GM15510 (cell line): Measurements from ENCODE around the gene SARDH.

ENCODE experiments used
- POLR2A ChIP-seq: IDR thresholded peaks from 3 replicates; pipeline ENCODE4 v1.6.1; 2011; ENCODE audit warnings: borderline replicate concordance; ENCODE audit not compliant: insufficient read length; ENCODE audit errors: extremely low read depth

SARDH gene

DNA sequence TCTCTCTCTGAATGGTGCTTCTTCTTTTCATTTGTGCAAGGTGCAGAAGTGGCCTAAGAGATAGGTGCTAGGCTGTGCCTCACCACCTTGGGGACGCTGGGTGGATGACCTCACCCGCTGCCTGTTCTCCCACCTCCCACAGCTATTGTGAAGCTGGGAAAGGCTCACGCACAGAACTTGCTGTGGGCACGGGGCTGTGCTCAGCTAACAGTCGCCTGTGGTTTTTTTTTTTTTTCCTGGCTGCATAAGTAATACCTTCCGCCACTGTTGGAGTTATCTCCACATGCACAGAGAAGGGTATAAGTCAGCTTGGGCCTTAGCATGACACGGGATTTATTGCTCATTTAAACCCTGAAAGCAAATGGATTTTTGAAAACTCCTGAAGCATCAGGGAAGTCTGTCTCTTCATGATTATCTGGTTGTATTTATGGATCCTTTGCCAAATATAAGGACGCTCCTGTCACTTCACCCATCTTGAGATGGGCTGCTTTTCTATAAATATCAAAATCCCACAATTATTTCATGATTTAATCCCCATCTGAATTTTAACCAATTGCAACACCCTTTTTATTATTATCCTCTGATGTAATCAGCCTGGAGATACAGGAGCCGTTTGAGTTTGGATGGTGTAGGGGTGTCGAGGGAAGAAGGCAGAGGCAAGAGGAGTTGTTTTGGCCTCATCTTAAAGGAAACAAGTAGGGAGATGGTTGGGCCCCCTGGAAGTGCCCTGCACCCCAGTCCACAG, 93.0 kb downstream of the SARDH start:
- TF ChIP-seq POLR2A: no peak

DNA sequence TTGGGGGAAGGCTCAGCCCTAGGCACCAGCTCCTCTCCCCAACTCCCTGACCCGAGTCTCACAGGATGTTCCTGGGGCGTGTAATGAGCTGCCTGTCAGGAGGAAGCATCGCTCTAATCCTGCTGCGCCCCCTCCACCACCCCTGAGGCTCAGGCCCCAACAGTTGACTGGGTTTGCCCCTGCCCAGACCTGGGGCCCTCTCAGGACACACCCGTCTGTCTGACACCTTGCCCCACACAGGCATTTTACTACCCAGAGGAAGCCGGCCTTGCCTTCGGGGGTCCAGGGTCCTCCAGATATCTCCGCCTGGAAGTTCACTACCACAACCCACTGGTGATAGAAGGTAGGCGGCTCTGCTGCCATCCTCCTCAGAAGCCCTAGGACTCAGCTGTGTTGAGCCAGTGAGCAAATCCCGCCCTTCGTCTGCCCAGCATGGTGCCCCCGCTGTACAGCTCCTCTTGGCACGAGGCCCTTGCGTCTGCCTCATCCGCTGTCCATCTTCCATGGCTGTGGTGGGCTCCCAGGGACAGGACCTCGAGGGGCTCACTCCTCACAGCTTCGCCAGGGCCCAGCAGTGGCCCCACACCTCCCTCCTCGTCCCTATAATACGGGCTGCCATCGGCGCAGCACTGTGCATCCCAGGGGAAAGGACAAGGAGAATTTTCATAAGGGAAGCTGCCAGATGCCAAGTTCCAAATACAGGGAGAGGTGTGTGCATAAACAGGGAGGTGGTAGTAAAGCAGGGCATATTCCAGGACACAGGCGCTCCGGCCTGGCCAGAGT, 94.0 kb downstream of the SARDH start:
- no peak for TF ChIP-seq POLR2A

DNA sequence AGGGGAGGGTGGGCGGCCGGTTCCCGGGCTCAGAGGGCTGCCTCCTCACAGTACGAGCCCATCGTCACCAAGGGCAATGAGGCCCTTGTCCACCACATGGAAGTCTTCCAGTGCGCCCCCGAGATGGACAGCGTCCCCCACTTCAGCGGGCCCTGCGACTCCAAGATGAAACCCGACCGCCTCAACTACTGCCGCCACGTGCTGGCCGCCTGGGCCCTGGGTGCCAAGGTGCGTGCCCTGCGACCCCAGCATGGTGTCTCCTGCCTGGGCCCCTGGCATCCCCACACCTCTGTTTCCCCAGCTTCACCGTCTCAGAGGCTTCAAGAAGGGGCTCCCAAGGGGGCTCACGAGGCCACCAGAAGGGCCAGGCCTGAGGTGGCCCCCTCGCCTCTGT, 94.8 kb downstream of the SARDH start:
- no peak for TF ChIP-seq POLR2A

DNA sequence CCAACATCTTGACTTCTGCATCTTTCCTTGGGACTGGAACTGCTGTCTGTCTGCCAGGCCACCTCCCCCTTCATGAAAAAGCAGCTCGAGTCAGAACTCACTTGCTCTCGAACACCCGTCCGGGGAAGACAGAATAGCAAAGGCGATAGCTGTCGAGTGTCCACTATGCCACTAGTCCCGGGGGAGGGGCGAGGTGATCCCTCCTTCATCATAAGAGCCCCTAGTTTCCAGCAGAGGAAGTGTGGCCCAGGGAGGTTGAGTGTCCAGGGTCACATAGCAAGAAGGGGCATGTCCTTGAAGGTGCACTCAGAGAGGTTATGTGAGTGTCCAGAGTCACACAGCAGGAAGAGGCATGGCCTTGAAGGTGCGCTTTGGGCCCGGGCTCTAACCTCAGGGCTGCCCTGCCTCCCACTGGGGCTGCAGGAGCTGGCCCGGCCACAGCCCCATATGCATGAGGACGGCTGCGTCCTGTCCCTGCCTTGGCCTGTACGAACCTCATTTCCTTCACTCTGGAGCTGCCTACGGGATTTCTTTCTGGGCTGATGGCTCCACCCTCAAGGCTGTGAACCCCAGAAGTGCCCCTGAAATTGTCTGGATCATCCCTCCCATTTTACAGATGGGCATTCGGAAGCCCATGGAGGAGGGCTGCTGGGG, 95.3 kb downstream of the SARDH start:
- TF ChIP-seq POLR2A: no peak

DNA sequence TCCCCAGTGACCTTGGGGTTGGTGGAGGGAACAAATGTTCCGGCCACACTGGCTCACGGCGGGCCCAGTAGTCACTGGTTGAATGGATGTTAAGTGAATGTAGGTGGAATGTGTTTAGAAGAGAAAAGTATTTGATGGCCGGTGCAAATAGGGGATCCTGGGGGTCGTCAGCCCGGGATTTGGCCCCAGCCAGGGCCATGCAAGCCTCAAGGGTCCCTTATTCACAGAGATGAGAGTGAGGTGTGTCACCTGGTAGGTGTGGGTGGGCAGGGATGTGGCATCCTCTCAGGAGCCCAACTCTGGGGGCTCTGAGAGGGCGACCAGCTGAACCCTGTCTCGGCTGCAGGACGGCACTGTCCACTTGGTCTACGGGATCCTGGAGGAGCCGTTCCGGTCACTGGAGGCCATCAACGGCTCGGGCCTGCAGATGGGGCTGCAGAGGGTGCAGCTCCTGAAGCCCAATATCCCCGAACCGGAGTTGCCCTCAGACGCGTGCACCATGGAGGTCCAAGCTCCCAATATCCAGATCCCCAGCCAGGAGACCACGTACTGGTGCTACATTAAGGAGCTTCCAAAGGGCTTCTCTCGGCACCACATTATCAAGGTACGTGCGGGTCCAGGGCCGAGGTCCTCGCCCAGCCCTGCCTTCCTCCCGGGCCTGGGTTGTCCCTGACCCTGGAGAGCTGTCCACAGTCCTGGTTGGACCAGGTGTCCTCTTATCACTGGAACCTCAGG, 96.1 kb downstream of the SARDH start:
- no peak for TF ChIP-seq POLR2A

DNA sequence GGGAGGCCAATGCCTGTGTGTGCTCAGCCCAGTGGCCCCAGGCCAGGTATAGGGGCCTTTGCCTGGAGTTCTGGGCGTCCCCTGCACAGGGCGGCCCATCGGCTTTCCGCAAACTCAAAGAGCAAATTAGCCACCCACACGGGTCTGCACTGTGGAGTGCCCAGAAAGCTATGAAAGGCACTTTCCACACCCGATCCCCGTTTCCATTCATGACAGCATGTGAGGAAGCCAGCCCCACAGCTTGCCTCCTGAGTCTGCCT, 96.8 kb downstream of the SARDH start:
- TF ChIP-seq POLR2A: no peak

DNA sequence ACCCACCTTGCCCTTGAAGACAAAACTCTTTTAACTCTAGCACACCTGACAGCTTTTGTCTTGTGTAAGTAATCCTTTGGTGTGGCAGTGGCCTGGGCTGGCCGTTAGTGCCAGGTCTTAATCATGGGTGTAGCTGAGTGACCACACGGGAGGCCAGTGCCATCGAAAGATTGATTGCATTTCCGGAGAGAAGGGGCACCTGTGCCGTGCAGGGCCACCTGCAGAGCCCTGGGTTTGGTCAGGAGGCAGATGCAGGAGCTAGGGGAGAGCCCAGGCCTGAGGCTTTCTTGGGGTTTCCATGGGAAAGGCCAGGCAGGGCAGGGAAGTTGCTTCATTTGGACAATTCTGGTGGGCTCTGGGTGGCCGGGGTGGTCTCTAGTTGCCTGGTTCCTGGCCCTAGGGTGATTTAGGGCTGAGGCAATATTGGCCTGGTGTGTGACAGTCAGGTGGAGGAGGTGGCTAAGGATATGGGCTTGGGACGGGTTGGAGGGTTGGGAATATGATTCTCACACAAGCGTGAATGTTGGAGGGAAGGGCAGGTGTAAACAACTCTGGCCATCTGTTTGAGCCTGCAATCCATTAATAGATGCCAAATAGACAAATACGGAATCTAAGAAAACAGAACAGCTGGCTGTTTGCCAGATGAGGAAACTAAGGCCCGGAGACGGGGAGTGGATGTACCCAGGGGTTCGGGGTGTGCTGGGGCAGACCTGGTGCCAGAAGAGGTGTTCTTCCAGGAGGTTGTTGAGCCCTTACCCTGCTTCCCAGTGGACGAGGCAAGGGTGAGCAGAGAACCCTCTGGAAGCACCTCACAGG, 97.4 kb downstream of the SARDH start:
- TF ChIP-seq POLR2A: no peak

DNA sequence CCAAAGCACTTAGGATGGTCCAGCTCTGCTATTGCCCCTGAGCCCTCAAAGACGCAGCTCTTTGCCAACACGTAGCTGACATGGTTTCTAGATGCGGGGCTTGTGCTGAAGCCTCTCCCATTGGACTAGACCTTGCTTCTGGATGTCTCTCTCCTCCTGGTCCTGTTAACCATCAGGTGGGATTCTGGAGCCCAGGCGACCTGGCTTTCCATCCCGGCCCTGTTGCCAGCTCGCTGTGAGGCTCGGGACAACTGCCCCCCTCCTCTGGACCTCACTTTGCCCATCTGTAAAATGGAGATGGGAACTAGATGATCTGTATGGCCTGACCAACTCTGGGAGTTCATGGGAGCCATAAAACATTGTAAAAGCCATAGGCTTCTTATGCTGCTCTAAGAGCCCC, 98.0 kb downstream of the SARDH start:
- TF ChIP-seq POLR2A: no peak

DNA sequence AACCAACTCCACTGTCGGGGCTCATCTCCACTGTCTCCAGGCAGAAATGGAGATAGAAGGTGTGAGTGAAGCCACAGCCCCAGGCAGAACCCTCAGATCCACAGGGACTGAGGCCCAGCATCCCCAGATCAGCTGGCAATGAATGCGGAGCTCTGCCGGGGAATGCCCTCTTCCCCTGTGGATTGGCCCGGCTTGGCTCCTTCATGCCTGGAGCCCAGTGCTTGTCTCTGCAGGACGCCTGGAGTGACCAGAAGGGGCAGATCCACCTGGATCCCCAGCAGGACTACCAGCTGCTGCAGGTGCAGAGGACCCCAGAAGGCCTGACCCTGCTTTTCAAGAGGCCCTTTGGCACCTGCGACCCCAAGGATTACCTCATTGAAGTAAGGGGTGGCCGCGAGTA, 98.5 kb downstream of the SARDH start:
- no peak for TF ChIP-seq POLR2A

DNA sequence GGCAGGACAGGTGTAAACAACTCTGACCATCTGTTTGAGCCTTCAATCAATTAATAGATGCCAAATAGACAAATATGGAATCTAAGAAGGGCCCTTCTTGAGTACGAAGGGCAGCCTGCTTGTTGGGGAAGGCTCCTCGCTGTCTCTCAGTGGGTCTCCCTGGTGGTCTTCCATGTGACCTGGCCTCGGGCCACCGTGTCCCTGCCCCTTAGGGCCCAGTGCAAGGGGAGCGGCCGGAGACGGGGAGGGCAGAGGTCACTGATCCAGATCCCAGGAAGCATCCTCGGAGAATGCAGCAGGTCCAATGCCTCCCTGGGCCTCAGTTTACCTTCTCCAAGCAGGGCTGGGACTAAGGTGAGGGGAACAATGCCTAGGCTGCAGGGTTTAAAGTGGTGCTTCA, 99.4 kb downstream of the SARDH start:
- TF ChIP-seq POLR2A: no peak

DNA sequence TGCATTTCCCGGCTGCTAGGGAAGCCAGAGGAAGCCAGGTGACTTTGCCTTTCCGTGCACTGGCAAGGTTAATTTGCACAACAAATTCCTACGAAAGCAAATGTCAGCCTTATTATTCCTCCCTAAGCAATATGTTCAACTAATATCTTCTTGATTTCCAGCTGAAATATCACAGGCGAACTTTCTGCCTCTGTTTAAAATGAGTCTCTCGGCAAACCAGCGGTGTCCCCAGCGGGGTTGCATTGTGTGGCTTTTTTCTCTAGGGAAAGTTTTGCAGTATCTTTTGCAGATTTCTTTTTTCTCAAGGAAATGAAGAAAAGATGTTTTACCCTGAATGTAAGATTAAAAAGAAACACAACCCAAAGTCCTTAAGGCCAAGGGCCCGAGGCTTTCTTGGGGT, 100.1 kb downstream of the SARDH start:
- TF ChIP-seq POLR2A: no peak

DNA sequence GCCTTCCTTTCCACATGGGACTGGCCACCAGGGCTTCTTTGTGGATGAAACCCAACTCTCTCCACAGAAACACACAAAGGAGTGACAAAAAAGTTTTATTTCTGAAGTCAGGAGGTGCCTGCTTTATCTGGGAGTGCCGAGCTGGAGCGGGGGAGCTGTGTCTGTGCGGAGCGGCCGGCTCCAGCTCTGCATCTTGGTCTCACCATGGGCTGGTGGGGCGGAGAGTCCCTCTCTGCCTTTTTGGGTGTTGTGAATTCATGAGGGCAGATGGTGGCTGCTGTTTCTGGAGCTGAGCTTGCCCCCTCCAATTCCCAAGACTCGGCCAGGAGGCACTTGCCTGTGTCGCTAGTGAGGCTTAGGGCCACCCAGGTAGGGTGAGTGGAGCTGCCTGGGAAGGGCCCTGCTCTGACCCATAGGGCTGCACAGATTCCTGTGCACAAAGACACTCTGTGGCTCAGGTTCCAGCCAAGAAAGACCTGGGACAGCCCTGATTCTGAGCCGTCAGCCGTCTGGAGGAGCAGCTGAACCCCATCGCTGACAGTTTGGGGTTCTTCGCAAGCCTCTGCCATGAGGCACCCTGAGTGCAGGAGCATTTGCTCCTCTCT, 100.6 kb downstream of the SARDH start:
- TF ChIP-seq POLR2A: no peak

DNA sequence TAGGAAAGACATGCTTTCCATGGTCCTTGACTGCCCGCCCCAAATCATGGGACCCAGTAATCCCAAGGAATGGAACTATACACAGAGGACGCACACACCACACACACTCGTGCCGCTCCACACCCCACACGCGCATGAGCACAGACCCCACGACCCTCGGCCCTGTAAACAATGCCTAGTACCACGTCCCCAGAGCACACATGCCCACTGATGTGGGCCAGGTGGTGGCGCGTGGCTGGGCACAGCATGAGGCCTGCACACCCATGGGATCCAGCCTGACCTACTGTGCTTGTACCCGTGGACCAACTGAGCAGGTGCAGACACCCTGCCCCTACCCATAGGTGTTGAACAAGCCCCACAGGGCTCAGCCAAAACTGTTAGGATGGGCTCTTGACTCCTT, 101.2 kb downstream of the SARDH start:
- no peak for TF ChIP-seq POLR2A

DNA sequence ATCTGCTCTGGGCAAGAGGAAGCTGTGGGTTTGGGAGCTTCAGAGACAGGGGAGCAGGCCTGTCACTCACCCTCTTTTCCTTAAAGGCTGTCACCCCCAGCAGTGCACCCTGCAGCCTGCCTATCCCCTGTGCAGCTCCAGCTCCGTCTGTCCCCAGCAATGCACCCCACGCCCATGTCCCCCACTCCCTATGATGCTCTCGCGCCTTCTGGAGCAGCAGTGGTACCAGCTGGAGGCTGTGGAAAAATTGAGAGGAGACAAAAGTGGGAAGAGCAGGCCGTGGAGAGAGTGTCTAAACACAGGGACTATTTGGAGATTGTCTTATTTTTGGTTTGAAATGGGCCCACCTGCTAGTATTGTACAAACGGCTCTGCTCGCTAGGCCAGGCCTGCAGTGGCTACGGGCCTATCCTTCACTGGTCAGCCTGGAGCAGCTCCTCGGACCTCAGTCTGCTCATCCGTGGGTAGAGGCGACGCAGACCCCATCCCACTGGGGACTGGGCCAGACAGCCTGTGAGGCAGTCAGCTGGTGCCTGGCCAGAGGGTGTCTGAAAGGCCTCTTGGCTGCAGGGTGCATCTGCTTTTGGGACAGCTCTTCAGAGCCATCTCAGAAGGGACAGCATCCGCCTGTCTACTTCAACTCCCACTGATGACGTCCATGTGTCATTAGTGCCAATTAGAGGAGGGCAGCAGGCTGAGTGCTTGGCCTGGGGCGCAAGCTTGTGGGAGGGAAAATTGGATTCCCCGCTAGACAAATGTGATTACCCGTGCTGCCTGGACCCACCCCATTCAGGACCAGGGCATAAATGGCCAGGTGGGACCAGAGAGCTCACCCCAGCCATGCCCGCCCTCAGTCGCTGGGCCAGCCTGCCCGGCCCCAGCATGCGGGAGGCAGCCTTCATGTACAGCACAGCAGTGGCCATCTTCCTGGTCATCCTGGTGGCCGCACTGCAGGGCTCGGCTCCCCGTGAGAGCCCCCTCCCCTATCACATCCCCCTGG, 102.3 kb downstream of the SARDH start, which contains the start of gene DBH:
TSS of gene DBH (plus strand) at position 831 of the 999 bp plus-strand sequence. CDS start at position 840, 9 bp downstream.
- no peak for TF ChIP-seq POLR2A

DNA sequence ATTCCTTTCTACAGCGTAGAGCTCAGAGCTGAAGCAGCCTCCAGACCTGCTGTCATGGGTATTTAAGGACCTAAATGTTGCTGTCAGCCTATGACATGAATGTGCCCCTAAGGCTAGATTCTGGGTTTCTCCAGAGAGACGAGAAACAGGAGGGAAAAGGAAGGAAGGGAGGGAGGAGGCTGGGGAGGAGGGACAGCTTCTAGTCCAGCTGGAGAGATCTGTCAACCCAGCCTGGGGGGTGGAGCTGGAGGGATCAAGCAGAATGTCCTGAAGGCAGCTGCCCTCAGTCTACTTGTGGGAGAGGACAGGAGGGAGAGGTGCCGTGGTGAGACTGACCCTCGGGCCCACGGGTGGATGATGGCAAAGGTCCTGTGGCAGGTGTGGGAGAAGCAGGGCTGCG, 103.1 kb downstream of the SARDH start:
- TF ChIP-seq POLR2A: no peak
